Lower leg skin (tissue), 3 donors: ENCODE measurements around the gene ZNF76.

Source experiments
- CTCF ChIP-seq, 3 donors: fragments of 450-650 bp; IDR thresholded peaks; one replicate each; pipeline ENCODE4 v1.5.1; 2016; ENCODE audit warnings: antibody characterized with exemption in 3 of 3, mild to moderate bottlenecking in 3 of 3, moderate library complexity in 2 of 3
- POLR2A ChIP-seq, 2 donors: fragments of 450-650 bp; IDR thresholded peaks; one replicate each; pipeline ENCODE4 v1.6.1; 2016 to 2017; ENCODE audit warnings: antibody characterized with exemption in 2 of 2, mild to moderate bottlenecking in 1 of 2, moderate library complexity in 1 of 2

- no peak for TF ChIP-seq POLR2A (IDR thresholded peaks at IDR 0.05)
- no peak for TF ChIP-seq CTCF (IDR thresholded peaks at IDR 0.05)
These were observed 31.1 kb upstream of the ZNF76 start for GRCh38 chr6:35228481-35228880.
